Stimulated activated CD8-positive, alpha-beta memory T cell treated with anti-CD3 and anti-CD28 coated beads, Interleukin-15, amount 100 ng/mL, for 24 hours (primary cell): Measurements from ENCODE around the gene RAE1.

Experiments
- DNase-seq: peaks from one replicate; pipeline ENCODE4 v3.0.0-alpha.2; 2020; ENCODE audit warnings: low read depth

The RAE1 gene

GRCh38 chr20:57351042-57351783 is at the start of gene RAE1:
TSS of gene RAE1 (plus strand) at chr20:57351255. CDS start at chr20:57354039, 2,784 bp downstream.
- DNase-seq, result peak; percentile 80

DNA sequence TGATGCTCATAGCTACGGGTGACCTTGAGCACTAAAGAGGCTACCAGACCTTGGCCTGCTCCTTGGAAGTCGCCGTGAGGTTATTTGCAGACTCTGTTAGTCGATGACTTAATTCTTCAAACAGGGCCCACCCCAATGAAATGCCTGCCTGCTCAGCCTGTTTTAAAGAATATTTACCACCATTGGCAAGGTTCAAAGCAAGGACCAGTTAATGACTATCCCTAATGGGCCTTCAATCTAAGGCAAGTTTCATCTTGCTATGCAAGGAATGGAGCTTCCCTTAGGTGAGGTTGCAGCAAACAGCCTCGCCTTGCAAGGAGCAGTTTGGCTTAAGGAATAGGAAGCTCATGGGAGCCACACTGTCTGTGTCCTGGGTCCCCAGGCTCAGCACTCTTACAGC is 44.3 kb upstream of the RAE1 start:
- DNase-seq, result no peak

GRCh38 chr20:57308451-57309271 is 42.4 kb upstream of the RAE1 start:
- DNase-seq, result no peak

GRCh38 chr20:57309544-57310115 is 41.4 kb upstream of the RAE1 start:
- DNase-seq, result no peak

DNA sequence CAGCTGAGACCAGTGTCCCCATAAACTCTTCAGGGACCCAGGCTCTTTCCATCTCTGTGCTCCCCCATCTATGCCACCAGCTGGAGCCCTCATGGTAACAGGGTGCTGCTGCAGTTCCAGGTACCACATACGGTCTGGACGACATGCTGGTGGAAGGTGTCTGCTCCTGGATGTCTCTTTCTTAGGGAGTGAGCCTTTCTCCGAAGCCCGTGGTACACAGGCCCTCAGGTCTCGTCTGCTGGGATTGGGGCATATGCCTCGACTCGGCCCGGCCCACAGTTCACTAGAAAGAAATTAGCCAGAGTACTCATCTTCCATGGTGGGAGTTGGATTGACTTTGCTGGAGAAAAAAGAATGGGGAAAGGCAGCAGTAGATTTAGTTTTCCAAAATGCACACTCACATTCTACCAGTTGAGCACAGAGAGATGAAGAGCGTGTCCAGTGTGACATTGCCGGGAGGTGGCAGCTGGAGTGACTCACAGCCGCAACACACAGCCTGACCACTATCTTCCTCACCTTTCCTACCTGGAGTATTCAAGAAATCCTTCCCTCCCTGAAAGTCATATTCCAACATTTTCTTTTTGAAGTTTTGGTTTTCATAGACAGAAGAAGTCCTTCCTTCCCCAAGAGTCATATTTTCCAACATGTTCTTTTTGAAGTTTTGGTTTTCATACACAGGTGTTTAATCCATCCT is 40.1 kb upstream of the RAE1 start:
- no peak for DNase-seq

- no peak for DNase-seq
These were observed 38.9 kb upstream of the RAE1 start for GRCh38 chr20:57312138-57312537.

- no peak for DNase-seq
These were observed 37.8 kb upstream of the RAE1 start for GRCh38 chr20:57313230-57313629.

GRCh38 chr20:57313951-57314350 is 37.1 kb upstream of the RAE1 start:
- DNase-seq, result no peak

GRCh38 chr20:57315083-57315975 is 35.7 kb upstream of the RAE1 start:
- DNase-seq, result no peak

GRCh38 chr20:57315976-57316480 is 35.0 kb upstream of the RAE1 start:
- DNase-seq, result no peak

DNA sequence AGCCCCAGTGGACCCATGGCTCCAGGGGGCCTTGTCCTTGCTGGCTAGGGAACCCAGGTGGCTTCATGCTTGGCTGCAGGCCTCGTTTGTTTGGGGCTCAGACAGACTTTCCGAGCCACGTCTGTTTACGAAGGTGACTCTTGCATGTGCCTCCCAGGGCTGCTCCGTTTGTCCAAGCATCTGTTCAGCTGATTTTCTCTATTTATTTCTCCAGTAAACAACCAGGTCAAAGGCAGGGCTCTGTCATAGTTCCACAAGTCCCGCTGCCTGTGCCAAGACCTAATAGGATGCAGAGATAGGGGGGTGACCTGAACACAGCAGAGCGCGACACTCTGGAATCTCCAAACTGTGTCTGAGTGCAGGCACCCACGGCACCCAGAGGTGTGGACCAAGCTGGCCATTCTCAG is 34.3 kb upstream of the RAE1 start:
- DNase-seq, result no peak

DNA sequence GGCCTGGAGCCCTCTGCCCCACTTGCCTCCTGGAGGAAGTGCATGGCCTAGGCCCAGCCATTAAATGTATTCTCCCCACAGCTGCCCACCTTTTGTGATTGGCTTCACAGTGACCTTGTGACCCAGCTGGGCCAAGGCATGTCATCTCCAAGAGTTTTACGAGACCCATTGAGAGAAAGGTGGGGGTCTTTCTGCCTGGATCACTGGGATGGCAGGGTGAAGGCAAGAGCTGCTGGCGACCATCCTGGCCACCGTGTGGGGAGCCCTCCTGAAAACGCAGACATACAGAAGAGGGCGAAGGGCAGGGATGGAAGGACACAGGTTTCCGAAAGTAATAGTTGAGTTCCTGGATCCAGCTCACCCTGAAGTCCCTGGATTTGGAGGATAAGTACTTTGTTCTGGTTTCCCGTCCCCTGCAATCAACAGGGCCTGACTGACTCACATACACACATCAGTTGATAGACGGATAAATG is 33.7 kb upstream of the RAE1 start:
- DNase-seq, result no peak

DNA sequence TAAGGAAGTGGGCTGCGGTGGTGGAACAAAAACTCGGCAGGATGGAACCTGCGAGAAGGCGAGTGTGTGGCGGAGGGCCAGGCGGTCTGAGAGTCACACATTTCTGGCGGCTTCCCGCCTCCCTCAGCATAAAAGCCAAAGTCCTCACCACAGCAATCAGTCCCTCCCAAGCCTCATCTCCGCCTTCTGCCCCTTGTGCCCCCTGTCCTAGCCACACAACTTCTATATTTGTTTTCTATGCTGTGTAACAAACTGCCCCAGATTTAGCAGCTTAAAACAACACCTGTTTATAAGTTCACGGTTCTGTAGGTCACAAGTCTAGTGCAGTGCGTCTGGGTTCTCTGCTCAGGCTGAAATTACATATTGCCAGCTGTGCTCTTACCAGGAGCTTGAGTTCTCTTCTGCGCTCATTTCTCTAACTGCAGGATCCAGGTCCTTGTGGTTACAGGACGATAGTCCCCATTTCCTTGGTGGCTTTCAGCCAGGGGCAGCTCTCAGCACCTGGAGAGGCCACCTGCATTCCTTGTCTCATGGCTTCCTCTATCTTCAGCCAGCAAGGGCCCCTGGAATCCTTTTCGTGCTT is 33.2 kb upstream of the RAE1 start:
- DNase-seq, result no peak

- DNase-seq, result no peak
These were observed 31.5 kb upstream of the RAE1 start for GRCh38 chr20:57319584-57319983.

DNA sequence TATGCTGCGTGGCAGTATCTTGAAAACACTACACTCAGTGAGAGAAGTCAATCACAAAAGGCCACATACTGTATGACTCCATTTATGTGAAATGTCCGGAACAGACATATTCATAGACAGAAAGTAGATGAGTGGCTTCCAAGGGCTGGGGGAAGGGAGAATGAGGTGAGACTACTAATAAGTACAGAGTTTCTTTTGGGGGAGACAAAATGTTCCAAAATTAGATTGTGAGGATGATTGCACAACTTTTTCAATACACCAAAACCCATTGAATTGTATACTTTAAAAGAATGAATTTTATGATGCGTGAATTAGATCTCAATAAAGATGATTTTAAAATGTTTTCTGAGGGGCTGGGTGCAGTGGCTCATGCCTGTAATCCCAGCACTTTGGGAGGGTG is 30.7 kb upstream of the RAE1 start:
- no peak for DNase-seq

GRCh38 chr20:57321142-57321541 is 29.9 kb upstream of the RAE1 start:
- DNase-seq, result no peak

DNA sequence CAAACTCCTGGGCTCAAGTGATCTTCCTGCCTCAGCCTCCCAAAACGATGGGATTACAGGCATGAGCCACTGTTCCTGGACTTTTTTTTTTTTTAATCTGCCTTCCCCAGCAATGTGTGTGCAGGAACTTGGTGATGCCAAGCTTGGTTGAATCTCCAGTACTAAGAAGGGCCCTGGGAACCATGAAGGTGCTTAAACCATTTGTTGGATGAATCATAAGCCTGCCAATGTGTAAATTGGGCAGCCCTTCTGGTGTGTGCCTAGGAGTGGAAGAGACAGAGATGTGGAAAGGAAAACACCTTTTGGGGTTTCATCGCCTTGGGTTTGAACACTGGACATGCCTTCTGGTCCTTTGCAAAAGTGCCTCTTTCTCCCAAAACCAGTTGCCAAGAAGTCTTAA is 28.6 kb upstream of the RAE1 start:
- no peak for DNase-seq

DNA sequence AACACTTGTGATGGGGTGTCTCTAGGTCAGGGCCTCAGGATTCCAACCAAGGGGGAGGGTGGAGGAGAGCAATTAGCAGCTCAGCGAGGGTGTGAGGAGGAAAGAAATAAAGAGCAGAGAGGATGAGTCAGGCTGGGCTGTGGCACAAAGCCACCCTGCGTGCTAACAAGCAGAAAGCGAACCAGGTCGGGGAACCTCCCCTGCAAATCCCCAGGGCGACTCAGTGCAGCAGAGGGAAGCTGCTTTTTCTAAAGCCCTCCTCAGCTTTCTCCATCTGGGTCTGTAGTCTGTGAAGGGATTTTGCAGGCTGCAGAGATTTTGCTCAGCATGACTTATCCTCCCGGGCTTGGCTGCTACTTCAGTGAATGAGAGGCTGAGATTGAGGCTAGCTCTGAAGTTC is 28.0 kb upstream of the RAE1 start:
- DNase-seq, result no peak

GRCh38 chr20:57325632-57326356 is 25.3 kb upstream of the RAE1 start:
- DNase-seq, result no peak
